Left lung (tissue), 10 donors: ENCODE measurements around the gene PPP6R1. TPM values are rescaled to one million over a fixed set of nuclear protein-coding genes. Genes with fewer than 3 reads are reported as not detected.
A peak's percentile ranks its signal among the peaks of the same experiment; 100 is the strongest.

Experiments used
- ATAC-seq: fragments of 200-7000 bp; cut with Tn5 transposase; one replicate; pipeline ENCODE4 v1.9.1; 2020; ENCODE audit warnings: moderate library complexity
- DNase-seq, 4 donors: peaks; one replicate each; pipeline ENCODE4 v3.0.0-alpha.2; 2013 to 2020
- H3K27ac ChIP-seq, 2 donors: fragments of 200-600 bp; sonication (generic) in 1 of 2; one replicate each; pipeline versions ENCODE4 v1.5.0 to v1.8.0; 2020 to 2021
- H3K27me3 ChIP-seq, 2 donors: fragments of 200-600 bp; sonication (generic) in 1 of 2; one replicate each; pipeline versions ENCODE4 v1.5.0 to v1.8.0; 2020 to 2021
- H3K36me3 ChIP-seq, 2 donors: fragments of 200-600 bp; sonication (generic) in 1 of 2; one replicate each; pipeline versions ENCODE4 v1.5.0 to v1.8.0; 2020 to 2021
- H3K4me1 ChIP-seq, 2 donors: fragments of 200-600 bp; one replicate each; pipeline ENCODE4 v1.8.0; 2021
- H3K4me3 ChIP-seq, 2 donors: fragments of 200-600 bp; sonication (generic) in 1 of 2; one replicate each; pipeline versions ENCODE4 v1.5.0 to v1.8.0; 2020 to 2021; ENCODE audit warnings: mild to moderate bottlenecking in 1 of 2
- H3K9me3 ChIP-seq, 2 donors: fragments of 200-600 bp; sonication (generic) in 1 of 2; one replicate each; pipeline versions ENCODE4 v1.5.0 to v1.8.0; 2020 to 2021
- CTCF ChIP-seq, 2 donors: fragments of 200-600 bp; sonication (generic) in 1 of 2; IDR thresholded peaks; one replicate each; pipeline versions ENCODE4 v1.5.0 to v1.8.0; 2021; ENCODE audit warnings: antibody characterized with exemption in 2 of 2
- intact Hi-C, 2 donors: fragments of 100-400 bp; cut with DNase I; formaldehyde crosslinking; loops; one replicate each; pipeline versions ENCODE4 v1.11.2 to v1.14.2; 2022
- polyA plus RNA-seq, 6 donors: library from polyadenylated mRNA; unstranded; fragments of 120-200 nt; gene quantifications; one replicate each; pipeline ENCODE4 v1.2.1, GENCODE V29; 2013; ENCODE audit not compliant: insufficient read length in 6 of 6
- total RNA-seq, 2 donors: library from RNA; stranded (reverse); fragmentation: NEBNext Ultra II Directional; extraction: Animal tissue kit (Norgen Biotek cat#: 25700); gene quantifications; one replicate each; pipeline ENCODE4 v1.2.1, GENCODE V29; 2021
- donor health status: DM: no; HTN: yes; CAD: no.
- donor health status: DM: no; HTN: no; CAD: no.

Gene PPP6R1
- total and polyA plus RNA-seq, 8 donors, result 33.4 to 81.8 (median 41.8) TPM

GRCh38 chr19:55213547-55213946, 45.3 kb downstream of the PPP6R1 start:
- H3K9me3 ChIP-seq, result peaks cover 0 to 8% of the 10 kb centered on the region in 2 donors
- no peak overlapping the region for H3K4me3 ChIP-seq
- no peak for ATAC-seq
- intact Hi-C loops, result no loop called here
- peaks cover 0 to 52% of the 10 kb centered on the region in 2 donors for H3K27me3 ChIP-seq
- no peaks in the 10 kb centered on the region for H3K36me3 ChIP-seq
- TF ChIP-seq CTCF (IDR thresholded peaks at IDR 0.05), result no peak
- no peak for DNase-seq
- peaks cover 0 to 22% of the 10 kb centered on the region in 2 donors for H3K4me1 ChIP-seq
- no peak overlapping the region for H3K27ac ChIP-seq

DNA sequence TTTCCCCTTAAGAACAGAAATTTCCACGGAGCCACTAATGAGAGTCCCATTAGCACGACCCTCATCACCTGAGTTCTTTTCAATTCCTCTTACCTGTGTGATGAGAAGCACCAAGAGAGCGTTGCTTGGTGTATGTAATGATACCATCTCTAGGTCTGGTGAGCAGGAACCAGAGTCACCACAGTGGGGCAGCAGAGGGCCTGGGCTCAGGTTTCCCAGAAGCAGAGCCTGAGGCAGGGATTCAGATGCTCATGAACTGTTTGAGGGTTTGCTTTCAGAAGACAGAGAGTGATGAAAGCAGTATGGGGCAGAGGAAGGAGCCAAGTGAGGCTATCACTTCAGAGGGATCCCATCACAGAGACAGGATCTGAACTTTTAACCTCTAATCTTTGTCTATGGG, 46.4 kb downstream of the PPP6R1 start:
- Histone ChIP-seq H3K36me3 (no peaks in the 10 kb centered on the region), H3K4me3 (no peak overlapping the region), H3K27me3 (peaks cover 0 to 52% of the 10 kb centered on the region in 2 donors), H3K9me3 (peaks cover 0 to 8% of the 10 kb centered on the region in 2 donors), H3K27ac (no peak overlapping the region), H3K4me1 (peaks cover 0 to 22% of the 10 kb centered on the region in 2 donors)
- no peak for ATAC-seq
- peak in 1 of 2 donors; percentile 39 for TF ChIP-seq CTCF (IDR thresholded peaks at IDR 0.05)
- no peak for DNase-seq
- intact Hi-C loops, result no loop called here

- no peaks in the 10 kb centered on the region for H3K36me3 ChIP-seq
- DNase-seq, result no peak
- intact Hi-C loops, result no loop called here
- H3K27me3 ChIP-seq, result peaks cover 0 to 53% of the 10 kb centered on the region in 2 donors
- peaks cover 0 to 8% of the 10 kb centered on the region in 2 donors for H3K9me3 ChIP-seq
- ATAC-seq, result peak; percentile 76
- TF ChIP-seq CTCF (IDR thresholded peaks at IDR 0.05), result no peak
- H3K4me1 ChIP-seq, result peaks cover 6 to 16% of the 10 kb centered on the region in 2 donors
- H3K4me3 ChIP-seq, result no peak overlapping the region
- H3K27ac ChIP-seq, result no peak overlapping the region
These were observed 48.9 kb downstream of the PPP6R1 start for GRCh38 chr19:55209693-55210472.

GRCh38 chr19:55208880-55209692, 49.7 kb downstream of the PPP6R1 start, which contains the start of gene PTPRH:
TSS of gene PTPRH (minus strand) at chr19:55209501. CDS start at chr19:55209433, 68 bp downstream.
- peaks cover 6 to 16% of the 10 kb centered on the region in 2 donors for H3K4me1 ChIP-seq
- ATAC-seq (no peak), DNase-seq (no peak)
- H3K36me3 ChIP-seq, result no peaks in the 10 kb centered on the region
- H3K4me3 ChIP-seq, result no peak within 1 kb of the TSS
- peaks cover 0 to 8% of the 10 kb centered on the region in 2 donors for H3K9me3 ChIP-seq
- peaks cover 0 to 56% of the 10 kb centered on the region in 2 donors for H3K27me3 ChIP-seq
- no peak within 1 kb of the TSS for H3K27ac ChIP-seq
- intact Hi-C loops, result no loop called here
- no peak for TF ChIP-seq CTCF (IDR thresholded peaks at IDR 0.05)
